ENCODE measurements around the gene POLR2F. TPM values are rescaled to one million over a fixed set of nuclear protein-coding genes. Genes with fewer than 3 reads are reported as not detected.

Gene POLR2F
- total RNA-seq, 2 donors from 2014 or later = 53.2 to 62.1 TPM

DNA sequence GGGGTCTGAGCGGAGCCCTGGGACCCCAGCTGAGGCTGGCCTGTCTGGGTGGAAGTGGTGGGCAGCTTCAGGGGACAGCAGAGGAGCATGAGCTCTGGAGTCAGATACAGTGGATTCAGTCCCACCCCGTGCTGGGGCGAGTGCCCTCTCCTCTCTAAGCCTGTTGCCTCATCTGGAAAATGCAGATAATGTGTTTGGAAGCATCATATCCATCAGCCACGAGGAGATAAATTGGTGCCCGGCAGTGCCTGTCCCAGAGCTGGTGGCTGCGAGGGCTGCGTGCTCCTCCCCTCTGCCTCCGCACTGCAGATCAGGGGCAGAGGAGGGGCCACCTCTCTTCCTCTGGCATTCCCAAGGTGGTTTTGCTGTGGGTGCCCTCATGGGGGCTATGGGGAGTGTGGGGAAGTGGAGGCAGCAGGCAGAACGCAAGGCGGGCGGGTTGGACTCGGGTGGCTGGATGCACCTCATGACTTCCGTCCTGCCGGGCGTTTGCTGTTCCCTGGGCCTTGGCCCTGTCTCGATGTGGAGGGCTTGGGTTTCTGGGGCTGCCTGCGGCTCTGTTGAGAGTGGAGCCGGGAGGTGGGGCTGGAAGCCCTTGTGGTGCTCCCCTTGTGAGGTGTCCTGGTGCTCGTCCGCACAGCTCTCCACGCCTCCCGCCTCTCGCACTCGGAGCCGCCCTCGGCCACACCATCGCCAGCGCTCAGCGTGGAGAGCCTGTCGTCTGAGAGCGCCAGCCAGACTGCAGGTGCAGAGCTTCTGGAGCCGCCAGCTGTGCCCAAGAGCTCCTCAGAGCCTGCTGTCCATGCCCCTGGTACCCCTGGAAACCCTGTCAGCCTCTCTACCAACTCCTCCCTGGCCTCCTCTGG lies 26.5 kb upstream of the POLR2F start:
- peaks cover 0 to 8% of the 10 kb centered on the region in 2 donors for H3K4me1 ChIP-seq
- H3K4me3 ChIP-seq = no peak overlapping the region
- no peak for DNase-seq (ENCODE audit: low spot score)
- TF ChIP-seq CTCF (IDR thresholded peaks at IDR 0.05) = no peak
- H3K27ac ChIP-seq = no peak overlapping the region
- H3K9me3 ChIP-seq = no peaks in the 10 kb centered on the region
- H3K36me3 ChIP-seq = peaks cover 51% of the 10 kb centered on the region
- H3K27me3 ChIP-seq = no peaks in the 10 kb centered on the region

- DNase-seq (ENCODE audit: low spot score) = no peak
- H3K4me1 ChIP-seq = peaks cover 0 to 13% of the 10 kb centered on the region in 2 donors
- no peaks in the 10 kb centered on the region for H3K9me3 ChIP-seq
- no peak overlapping the region for H3K4me3 ChIP-seq
- no peak for TF ChIP-seq CTCF (IDR thresholded peaks at IDR 0.05)
- H3K27ac ChIP-seq = no peak overlapping the region
- H3K27me3 ChIP-seq = no peaks in the 10 kb centered on the region
- H3K36me3 ChIP-seq = peaks cover 53% of the 10 kb centered on the region
Measured at GRCh38 chr22:37927637-37927936, 25.9 kb upstream of the POLR2F start.

DNA sequence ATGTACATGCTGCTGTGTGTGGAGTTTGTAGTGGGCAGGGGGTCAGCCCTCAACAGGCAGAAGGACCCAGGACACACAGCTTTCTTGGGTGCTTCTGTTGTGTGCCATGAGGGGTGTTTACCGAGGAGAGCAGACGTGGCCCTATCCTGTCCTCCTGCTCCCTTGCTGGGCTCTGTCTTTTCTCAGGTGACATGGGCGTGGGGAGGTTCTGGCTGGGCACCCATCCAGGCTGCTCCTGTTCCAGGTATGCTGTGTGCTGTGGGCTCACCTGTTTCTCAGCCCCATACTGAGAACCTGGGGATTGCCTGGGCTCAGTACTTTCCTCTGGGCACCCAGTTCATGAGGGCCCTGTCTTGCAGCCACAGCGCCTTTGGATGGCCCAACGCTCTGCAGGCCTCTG lies 24.1 kb upstream of the POLR2F start:
- Histone ChIP-seq H3K4me3 (no peak overlapping the region), H3K36me3 (peaks cover 55% of the 10 kb centered on the region), H3K4me1 (peaks cover 0 to 27% of the 10 kb centered on the region in 2 donors), H3K9me3 (no peaks in the 10 kb centered on the region), H3K27me3 (no peaks in the 10 kb centered on the region), H3K27ac (no peak overlapping the region)
- no peak for DNase-seq (ENCODE audit: low spot score)
- TF ChIP-seq CTCF (IDR thresholded peaks at IDR 0.05) = no peak

DNA sequence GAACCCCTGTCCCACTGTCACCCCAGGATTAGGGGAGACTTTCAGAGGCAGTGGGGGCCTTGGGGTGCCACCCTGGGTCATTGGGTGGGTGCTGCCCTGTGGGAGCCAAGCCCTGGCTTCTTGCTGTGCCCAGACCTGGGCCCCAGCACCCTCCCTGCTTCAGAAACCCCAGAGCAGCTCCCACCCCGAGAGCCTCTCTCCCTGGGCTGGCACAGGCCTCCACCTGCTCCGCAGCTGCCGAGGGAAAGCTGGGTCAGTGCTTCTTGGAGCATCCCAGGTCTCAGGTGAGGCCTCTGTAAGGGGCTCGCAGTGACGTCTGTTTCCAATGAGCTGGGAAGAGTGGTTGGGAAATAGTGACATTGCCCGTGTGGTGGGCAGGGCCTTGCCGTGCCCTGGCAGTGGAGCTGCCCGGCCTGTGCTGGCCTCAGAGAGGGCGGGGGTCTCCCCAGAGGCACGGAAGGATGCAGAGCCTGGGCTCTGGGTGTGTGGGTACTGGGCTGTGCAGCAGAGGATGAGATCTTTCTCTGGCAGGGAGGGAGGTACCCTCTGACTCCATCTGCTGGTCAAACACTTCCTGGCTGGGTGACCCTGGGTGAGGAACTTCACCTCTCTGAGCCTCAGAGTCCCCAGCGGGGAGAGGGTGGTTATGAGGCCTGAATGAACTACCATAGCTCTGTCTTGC lies 23.1 kb upstream of the POLR2F start:
- DNase-seq (ENCODE audit: low spot score) = no peak
- Histone ChIP-seq H3K9me3 (no peaks in the 10 kb centered on the region), H3K27me3 (no peaks in the 10 kb centered on the region), H3K4me1 (peaks cover 0 to 29% of the 10 kb centered on the region in 2 donors), H3K36me3 (peaks cover 55% of the 10 kb centered on the region), H3K4me3 (no peak overlapping the region), H3K27ac (no peak overlapping the region)
- no peak for TF ChIP-seq CTCF (IDR thresholded peaks at IDR 0.05)

DNA sequence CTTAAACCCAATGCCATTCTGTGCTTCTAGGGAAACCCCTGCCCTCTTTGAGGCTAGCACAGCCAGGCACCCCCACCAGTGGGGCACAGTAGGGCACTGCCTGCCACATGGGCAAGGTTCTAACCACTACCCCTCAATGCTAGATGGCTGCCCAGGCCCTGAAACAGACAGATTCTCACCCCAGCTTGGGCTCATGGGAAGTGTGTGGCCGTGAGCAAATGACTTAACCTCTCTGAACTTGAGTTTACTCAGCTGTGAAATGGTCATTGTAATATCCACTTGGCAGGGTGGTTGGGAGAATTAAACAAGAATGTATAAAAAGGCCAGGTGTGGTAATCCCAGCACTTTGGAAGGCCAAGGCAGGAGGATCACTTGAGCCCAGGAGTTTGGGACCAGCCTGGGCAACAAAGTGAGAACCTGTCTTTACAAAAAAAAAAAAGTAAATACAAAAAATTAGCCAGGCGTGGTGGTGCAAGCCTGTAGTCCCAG lies 22.5 kb upstream of the POLR2F start:
- Histone ChIP-seq H3K27ac (no peak overlapping the region), H3K4me3 (no peak overlapping the region), H3K4me1 (peaks cover 0 to 29% of the 10 kb centered on the region in 2 donors), H3K27me3 (no peaks in the 10 kb centered on the region), H3K36me3 (peaks cover 49% of the 10 kb centered on the region), H3K9me3 (no peaks in the 10 kb centered on the region)
- DNase-seq (ENCODE audit: low spot score) = no peak
- no peak for TF ChIP-seq CTCF (IDR thresholded peaks at IDR 0.05)
